ENCODE data around the gene RNF220.

DNA sequence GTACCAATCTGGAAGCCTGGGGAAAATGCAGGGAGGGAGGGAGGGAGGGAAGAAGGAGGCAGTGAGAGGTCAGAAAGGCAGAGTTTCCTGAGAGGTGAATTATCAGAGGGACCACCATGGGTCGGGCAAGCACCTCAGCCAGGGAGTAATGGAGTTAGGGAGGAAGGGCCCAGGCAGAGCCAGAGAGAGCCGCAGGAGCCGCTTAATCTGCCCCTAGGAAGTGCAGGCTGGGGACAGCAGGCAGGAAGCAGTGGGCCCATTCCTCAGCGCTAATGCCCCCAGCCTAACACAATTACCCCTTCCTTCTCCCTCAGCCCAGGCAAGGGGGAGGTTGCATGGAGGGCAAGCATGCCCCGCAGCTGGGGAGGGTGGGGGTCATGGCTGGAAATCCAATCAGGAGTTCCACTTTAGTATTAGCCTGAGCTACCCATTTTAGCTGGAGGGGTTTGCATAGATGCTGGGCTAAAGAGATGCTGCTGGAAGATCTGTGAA, 160.2 kb downstream of the RNF220 start:
- TF ChIP-seq, protein P1, sequence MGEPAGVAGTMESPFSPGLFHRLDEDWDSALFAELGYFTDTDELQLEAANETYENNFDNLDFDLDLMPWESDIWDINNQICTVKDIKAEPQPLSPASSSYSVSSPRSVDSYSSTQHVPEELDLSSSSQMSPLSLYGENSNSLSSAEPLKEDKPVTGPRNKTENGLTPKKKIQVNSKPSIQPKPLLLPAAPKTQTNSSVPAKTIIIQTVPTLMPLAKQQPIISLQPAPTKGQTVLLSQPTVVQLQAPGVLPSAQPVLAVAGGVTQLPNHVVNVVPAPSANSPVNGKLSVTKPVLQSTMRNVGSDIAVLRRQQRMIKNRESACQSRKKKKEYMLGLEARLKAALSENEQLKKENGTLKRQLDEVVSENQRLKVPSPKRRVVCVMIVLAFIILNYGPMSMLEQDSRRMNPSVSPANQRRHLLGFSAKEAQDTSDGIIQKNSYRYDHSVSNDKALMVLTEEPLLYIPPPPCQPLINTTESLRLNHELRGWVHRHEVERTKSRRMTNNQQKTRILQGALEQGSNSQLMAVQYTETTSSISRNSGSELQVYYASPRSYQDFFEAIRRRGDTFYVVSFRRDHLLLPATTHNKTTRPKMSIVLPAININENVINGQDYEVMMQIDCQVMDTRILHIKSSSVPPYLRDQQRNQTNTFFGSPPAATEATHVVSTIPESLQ (CRISPR knock-in tag; IDR thresholded peaks at IDR 0.05): no peak
- TF ChIP-seq, protein P2, sequence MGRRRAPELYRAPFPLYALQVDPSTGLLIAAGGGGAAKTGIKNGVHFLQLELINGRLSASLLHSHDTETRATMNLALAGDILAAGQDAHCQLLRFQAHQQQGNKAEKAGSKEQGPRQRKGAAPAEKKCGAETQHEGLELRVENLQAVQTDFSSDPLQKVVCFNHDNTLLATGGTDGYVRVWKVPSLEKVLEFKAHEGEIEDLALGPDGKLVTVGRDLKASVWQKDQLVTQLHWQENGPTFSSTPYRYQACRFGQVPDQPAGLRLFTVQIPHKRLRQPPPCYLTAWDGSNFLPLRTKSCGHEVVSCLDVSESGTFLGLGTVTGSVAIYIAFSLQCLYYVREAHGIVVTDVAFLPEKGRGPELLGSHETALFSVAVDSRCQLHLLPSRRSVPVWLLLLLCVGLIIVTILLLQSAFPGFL (CRISPR knock-in tag; IDR thresholded peaks at IDR 0.05; ENCODE audit: borderline replicate concordance): no peak
- TF ChIP-seq, protein P3, sequence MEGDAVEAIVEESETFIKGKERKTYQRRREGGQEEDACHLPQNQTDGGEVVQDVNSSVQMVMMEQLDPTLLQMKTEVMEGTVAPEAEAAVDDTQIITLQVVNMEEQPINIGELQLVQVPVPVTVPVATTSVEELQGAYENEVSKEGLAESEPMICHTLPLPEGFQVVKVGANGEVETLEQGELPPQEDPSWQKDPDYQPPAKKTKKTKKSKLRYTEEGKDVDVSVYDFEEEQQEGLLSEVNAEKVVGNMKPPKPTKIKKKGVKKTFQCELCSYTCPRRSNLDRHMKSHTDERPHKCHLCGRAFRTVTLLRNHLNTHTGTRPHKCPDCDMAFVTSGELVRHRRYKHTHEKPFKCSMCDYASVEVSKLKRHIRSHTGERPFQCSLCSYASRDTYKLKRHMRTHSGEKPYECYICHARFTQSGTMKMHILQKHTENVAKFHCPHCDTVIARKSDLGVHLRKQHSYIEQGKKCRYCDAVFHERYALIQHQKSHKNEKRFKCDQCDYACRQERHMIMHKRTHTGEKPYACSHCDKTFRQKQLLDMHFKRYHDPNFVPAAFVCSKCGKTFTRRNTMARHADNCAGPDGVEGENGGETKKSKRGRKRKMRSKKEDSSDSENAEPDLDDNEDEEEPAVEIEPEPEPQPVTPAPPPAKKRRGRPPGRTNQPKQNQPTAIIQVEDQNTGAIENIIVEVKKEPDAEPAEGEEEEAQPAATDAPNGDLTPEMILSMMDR (IDR thresholded peaks at IDR 0.05): no peak
- no peak for TF ChIP-seq NFYB (CRISPR knock-in tag; conservative IDR thresholded peaks at IDR 0.05; ENCODE audit: low read depth)
- TF ChIP-seq, protein P4, sequence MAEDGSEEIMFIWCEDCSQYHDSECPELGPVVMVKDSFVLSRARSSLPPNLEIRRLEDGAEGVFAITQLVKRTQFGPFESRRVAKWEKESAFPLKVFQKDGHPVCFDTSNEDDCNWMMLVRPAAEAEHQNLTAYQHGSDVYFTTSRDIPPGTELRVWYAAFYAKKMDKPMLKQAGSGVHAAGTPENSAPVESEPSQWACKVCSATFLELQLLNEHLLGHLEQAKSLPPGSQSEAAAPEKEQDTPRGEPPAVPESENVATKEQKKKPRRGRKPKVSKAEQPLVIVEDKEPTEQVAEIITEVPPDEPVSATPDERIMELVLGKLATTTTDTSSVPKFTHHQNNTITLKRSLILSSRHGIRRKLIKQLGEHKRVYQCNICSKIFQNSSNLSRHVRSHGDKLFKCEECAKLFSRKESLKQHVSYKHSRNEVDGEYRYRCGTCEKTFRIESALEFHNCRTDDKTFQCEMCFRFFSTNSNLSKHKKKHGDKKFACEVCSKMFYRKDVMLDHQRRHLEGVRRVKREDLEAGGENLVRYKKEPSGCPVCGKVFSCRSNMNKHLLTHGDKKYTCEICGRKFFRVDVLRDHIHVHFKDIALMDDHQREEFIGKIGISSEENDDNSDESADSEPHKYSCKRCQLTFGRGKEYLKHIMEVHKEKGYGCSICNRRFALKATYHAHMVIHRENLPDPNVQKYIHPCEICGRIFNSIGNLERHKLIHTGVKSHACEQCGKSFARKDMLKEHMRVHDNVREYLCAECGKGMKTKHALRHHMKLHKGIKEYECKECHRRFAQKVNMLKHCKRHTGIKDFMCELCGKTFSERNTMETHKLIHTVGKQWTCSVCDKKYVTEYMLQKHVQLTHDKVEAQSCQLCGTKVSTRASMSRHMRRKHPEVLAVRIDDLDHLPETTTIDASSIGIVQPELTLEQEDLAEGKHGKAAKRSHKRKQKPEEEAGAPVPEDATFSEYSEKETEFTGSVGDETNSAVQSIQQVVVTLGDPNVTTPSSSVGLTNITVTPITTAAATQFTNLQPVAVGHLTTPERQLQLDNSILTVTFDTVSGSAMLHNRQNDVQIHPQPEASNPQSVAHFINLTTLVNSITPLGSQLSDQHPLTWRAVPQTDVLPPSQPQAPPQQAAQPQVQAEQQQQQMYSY (CRISPR knock-in tag; IDR thresholded peaks at IDR 0.05): no peak

All from WTC11 (cell line).